ENCODE measurements around the gene BNIP3. TPM values are rescaled to one million over a fixed set of nuclear protein-coding genes. Genes with fewer than 3 reads are reported as not detected.

Gene BNIP3
- total and polyA plus RNA-seq, 2 donors (not counting 3 experiments of a cell fraction or from before 2014, with no cell fraction given) = 51.4 to 53.3 TPM

- ChIA-PET POLR2A (no interaction called here), CTCF (interaction anchor here (6.4 kb wide), 1 partner anchor 131 kb away, joined by 384 read pairs; no protein-coding TSS in a partner anchor)
- no peak overlapping the region for H3K4me2 ChIP-seq (ENCODE audit: insufficient read depth, low read length)
- DNase-seq (ENCODE audit: low read depth, low spot score) = no peak
- H4K20me1 ChIP-seq (replicated peaks; ENCODE audit: control insufficient read depth, extremely low read depth, insufficient read depth, low read length) = no peaks in the 10 kb centered on the region
- no peaks in the 10 kb centered on the region for H3K9me3 ChIP-seq (replicated peaks; ENCODE audit: control insufficient read depth, insufficient read depth, low read length)
- FAIRE-seq = no peak
- no peaks in the 10 kb centered on the region for H3K79me2 ChIP-seq (ENCODE audit: control insufficient read depth, insufficient read depth, low read length)
- H3K4me3 ChIP-seq (replicated peaks in 1 of 3; ENCODE audit: insufficient read depth in 1 of 3, low read depth in 1 of 3, low read length in 3 of 3) = no peak overlapping the region
- BruUV-seq (replicated peaks) = no TSS peak
- H3K9ac ChIP-seq (replicated peaks; ENCODE audit: extremely low read depth, insufficient read depth, low read length) = no peak overlapping the region
- H3K36me3 ChIP-seq (ENCODE audit: control insufficient read depth in 2 of 2, extremely low read depth in 1 of 2, insufficient read depth in 2 of 2, low read length in 2 of 2) = no peaks in the 10 kb centered on the region
- H3K4me1 ChIP-seq (ENCODE audit: control insufficient read depth, extremely low read depth, insufficient read depth, low read length) = no peaks in the 10 kb centered on the region
- TF ChIP-seq FOS (IDR thresholded peaks at IDR 0.05; ENCODE audit: borderline replicate concordance, insufficient read depth, low read length) = no peak
- TF ChIP-seq POLR2AphosphoS5 (IDR thresholded peaks at IDR 0.05; ENCODE audit: insufficient read depth, low read depth, low read length) = no peak
- TF ChIP-seq MYC (IDR thresholded peaks at IDR 0.05; ENCODE audit: low read depth, low read length) = no peak
- TF ChIP-seq GATA2 (IDR thresholded peaks at IDR 0.05; ENCODE audit: insufficient read depth, insufficient read length, low read depth, low read length) = no peak
- TF ChIP-seq EZH2 (IDR thresholded peaks at IDR 0.05; ENCODE audit: borderline replicate concordance, low read depth, low read length, severe bottlenecking) = no peak
- no peak for TF ChIP-seq CTCF (IDR thresholded peaks at IDR 0.05; ENCODE audit: extremely low read depth in 1 of 2, insufficient read depth in 1 of 2, low read depth in 1 of 2, low read length in 2 of 2)
- no peak for TF ChIP-seq JUN (IDR thresholded peaks at IDR 0.05; ENCODE audit: borderline replicate concordance, insufficient read depth, insufficient read length, low read depth)
- no peak for TF ChIP-seq POLR2A (IDR thresholded peaks at IDR 0.05; ENCODE audit: low read depth, low read length)
- no peak for TF ChIP-seq MAX (IDR thresholded peaks at IDR 0.05; ENCODE audit: insufficient read depth, insufficient read length)
- dilution Hi-C loops (cut with MboI; ENCODE audit: extremely low pct_ligation_motif_present, low sequenced_read_pairs) (no loop called here), intact Hi-C loops (cut with micrococcal nuclease) (no loop called here)
- no peak overlapping the region for H2AFZ ChIP-seq (ENCODE audit: low read depth, low read length)
- H3K9me1 ChIP-seq (replicated peaks; ENCODE audit: control insufficient read depth, extremely low read depth, insufficient read depth, low read length) = no peaks in the 10 kb centered on the region
- H3K27ac ChIP-seq (ENCODE audit: insufficient read depth, low read depth, low read length) = no peak overlapping the region
- H3K27me3 ChIP-seq (ENCODE audit: control insufficient read depth in 2 of 2, insufficient read depth in 2 of 2, low read length in 2 of 2) = peaks cover 2 to 8% of the 10 kb centered on the region in 2 experiments
These were observed 37.6 kb upstream of the BNIP3 start for GRCh38 chr10:132019366-132019765.

All from endothelial cell of umbilical vein (primary cell).